ENCODE data around the gene SLC22A31. TPM values are rescaled to one million over a fixed set of nuclear protein-coding genes. Genes with fewer than 3 reads are reported as not detected.

The SLC22A31 gene
- total RNA-seq, 1 donor from 2014 or later, result not detected

GRCh38 chr16:89160977-89161701, 39.2 kb downstream of the SLC22A31 start:
- TF ChIP-seq CTCF (IDR thresholded peaks at IDR 0.05), result no peak
- Mint-ChIP-seq H3K27me3 (peaks cover 3% of the 10 kb centered on the region), H3K4me1 (peaks cover 15% of the 10 kb centered on the region), H3K27ac (no peak overlapping the region), H3K36me3 (ENCODE audit: low read depth) (no peaks in the 10 kb centered on the region), H3K4me3 (no peak overlapping the region), H3K9me3 (no peaks in the 10 kb centered on the region)
- ATAC-seq (ENCODE audit: low read depth), result no peak
- POLR2A ChIA-PET, result no interaction called here
- CTCF ChIA-PET, result no interaction called here
- intact Hi-C loops (cut with micrococcal nuclease), result no loop called here
- no peak for DNase-seq

GRCh38 chr16:89159850-89160354, 40.4 kb downstream of the SLC22A31 start:
- no peak for ATAC-seq (ENCODE audit: low read depth)

GRCh38 chr16:89159066-89159849, 41.1 kb downstream of the SLC22A31 start:
- DNase-seq (no peak), ATAC-seq (ENCODE audit: low read depth) (no peak)
- CTCF ChIA-PET, result no interaction called here
- Mint-ChIP-seq H3K4me3 (no peak overlapping the region), H3K4me1 (peaks cover 29% of the 10 kb centered on the region), H3K36me3 (ENCODE audit: low read depth) (no peaks in the 10 kb centered on the region), H3K27ac (no peak overlapping the region), H3K9me3 (no peaks in the 10 kb centered on the region), H3K27me3 (peaks cover 3% of the 10 kb centered on the region)
- intact Hi-C loops (cut with micrococcal nuclease), result no loop called here
- POLR2A ChIA-PET, result no interaction called here
- TF ChIP-seq CTCF (IDR thresholded peaks at IDR 0.05), result no peak

More at GRCh38 chr16:89159850-89160354, 40.4 kb downstream of the SLC22A31 start:
- no peak overlapping the region for H3K4me3 Mint-ChIP-seq
- no peaks in the 10 kb centered on the region for H3K36me3 Mint-ChIP-seq (ENCODE audit: low read depth)
- no peak for TF ChIP-seq CTCF (IDR thresholded peaks at IDR 0.05)
- H3K27ac Mint-ChIP-seq, result no peak overlapping the region
- no peak for DNase-seq
- peaks cover 27% of the 10 kb centered on the region for H3K4me1 Mint-ChIP-seq
- ChIA-PET CTCF (no interaction called here), POLR2A (no interaction called here)
- peaks cover 3% of the 10 kb centered on the region for H3K27me3 Mint-ChIP-seq
- no peaks in the 10 kb centered on the region for H3K9me3 Mint-ChIP-seq
- intact Hi-C loops (cut with micrococcal nuclease), result no loop called here

GRCh38 chr16:89157778-89158177, 42.6 kb downstream of the SLC22A31 start:
- no peak overlapping the region for H3K4me3 Mint-ChIP-seq
- ATAC-seq (ENCODE audit: low read depth), result no peak
- peaks cover 26% of the 10 kb centered on the region for H3K4me1 Mint-ChIP-seq
- H3K9me3 Mint-ChIP-seq, result no peaks in the 10 kb centered on the region
- ChIA-PET CTCF (no interaction called here), POLR2A (interaction anchor here (0.6 kb wide), 1 partner anchor 293 kb away, joined by 7 read pairs; no protein-coding TSS in a partner anchor)
- intact Hi-C loops (cut with micrococcal nuclease), result no loop called here
- peaks cover 3% of the 10 kb centered on the region for H3K27me3 Mint-ChIP-seq
- TF ChIP-seq CTCF (IDR thresholded peaks at IDR 0.05), result no peak
- H3K27ac Mint-ChIP-seq, result no peak overlapping the region
- peaks cover under 1% of the 10 kb centered on the region for H3K36me3 Mint-ChIP-seq (ENCODE audit: low read depth)
- no peak for DNase-seq

Measured in activated B cell treated with CpG ODN at 0.5 μM for 24 hours (primary cell).